Upper lobe of left lung (tissue), 6 donors: ENCODE results near the gene NXF3. TPM values are rescaled to one million over a fixed set of nuclear protein-coding genes. Genes with fewer than 3 reads are reported as not detected.

ENCODE experiments used
- ATAC-seq, 2 donors: fragments of 200-7000 bp; cut with Tn5 transposase; one replicate each; pipeline ENCODE4 v1.9.1; 2022; ENCODE audit warnings: mild to moderate bottlenecking in 2 of 2, moderate library complexity in 2 of 2; ENCODE audit not compliant: low FRiP score in 2 of 2
- DNase-seq, 2 donors: peaks; one replicate each; pipeline ENCODE4 v3.0.0-alpha.2; 2019 to 2020
- H3K27ac ChIP-seq, 4 donors: fragments of 200-600 bp; sonication (generic); one replicate each; pipeline ENCODE4 v1.5.1; 2016 to 2019
- H3K27me3 ChIP-seq, 4 donors: fragments of 200-600 bp; sonication (generic); one replicate each; pipeline ENCODE4 v1.5.1; 2017 to 2019
- H3K36me3 ChIP-seq, 4 donors: fragments of 200-600 bp; sonication (generic); one replicate each; pipeline ENCODE4 v1.5.1; 2016 to 2019
- H3K4me1 ChIP-seq, 4 donors: fragments of 200-600 bp; sonication (generic); one replicate each; pipeline ENCODE4 v1.5.1; 2018 to 2019
- H3K4me3 ChIP-seq, 4 donors: fragments of 200-600 bp; sonication (generic); one replicate each; pipeline ENCODE4 v1.5.1; 2017 to 2019; ENCODE audit warnings: mild to moderate bottlenecking in 2 of 4, moderate library complexity in 1 of 4
- H3K9me3 ChIP-seq, 4 donors: fragments of 200-600 bp; sonication (generic); one replicate each; pipeline ENCODE4 v1.5.1; 2018 to 2019
- CTCF ChIP-seq, 6 experiments: fragments of 450-650 bp in 4 of 6; fragments of 200-600 bp in 2 of 6; sonication (generic) in 2 of 6; IDR thresholded peaks; one replicate each; pipeline ENCODE4 v1.5.1; 2016 to 2019; ENCODE audit warnings: antibody characterized with exemption in 6 of 6
- EP300 ChIP-seq, 4 donors: sonication (generic); formaldehyde crosslinking; IDR thresholded peaks; one replicate each; pipeline ENCODE4 v1.5.1; 2017; ENCODE audit warnings: antibody characterized with exemption in 4 of 4, control low read depth in 2 of 4
- POLR2A ChIP-seq, 4 donors: fragments of 450-650 bp; IDR thresholded peaks; one replicate each; pipeline ENCODE4 v1.5.1; 2016 to 2017; ENCODE audit warnings: antibody characterized with exemption in 4 of 4, mild to moderate bottlenecking in 2 of 4
- POLR2AphosphoS5 ChIP-seq, 2 donors: sonication (generic); formaldehyde crosslinking; IDR thresholded peaks; one replicate each; pipeline ENCODE4 v1.5.1; 2017; ENCODE audit warnings: antibody characterized with exemption in 2 of 2
- WGBS, 2 donors: methylation state at CpG; one replicate each; pipeline ENCODE4 v1.1.5; 2017 to 2018; 5-methylcytosine and 5-hydroxymethylcytosine counted together
- total RNA-seq, 6 donors: library from RNA; depleted of rRNA in 4 of 6; stranded (reverse); fragments of >200 nt in 4 of 6; gene quantifications; one replicate each; pipeline versions ENCODE4 v1.1.0 to v1.2.1, GENCODE V29; 2016 to 2021
- donor health status: DM: no; HTN: no; CAD: no; lungs with moderate emphysema.
- donor health status: DM: no; HTN: yes; CAD: no; lungs with severe emphysema.

The NXF3 gene
- total RNA-seq, 6 donors from 2014 or later: 1.5 to 24.1 (median 6.8) TPM

- Histone ChIP-seq H3K27ac (no peak overlapping the region), H3K9me3 (no peaks in the 10 kb centered on the region), H3K4me3 (no peak overlapping the region), H3K36me3 (no peaks in the 10 kb centered on the region), H3K27me3 (no peaks in the 10 kb centered on the region), H3K4me1 (no peaks in the 10 kb centered on the region)
- WGBS, 2 donors: 80 to 88% methylated on average over 4 of the region's 4 CpGs
- no peak for TF ChIP-seq EP300 (IDR thresholded peaks at IDR 0.05)
- no peak for TF ChIP-seq POLR2AphosphoS5 (IDR thresholded peaks at IDR 0.05)
- no peak for TF ChIP-seq CTCF (IDR thresholded peaks at IDR 0.05)
- TF ChIP-seq POLR2A (IDR thresholded peaks at IDR 0.05): no peak
- DNase-seq: no peak
- ATAC-seq: no peak
These were observed 6.7 kb upstream of the NXF3 start for GRCh38 chrX:103099691-103100090.

GRCh38 chrX:103098488-103098887 is 5.5 kb upstream of the NXF3 start:
- 68 to 80% methylated on average over 2 of the region's 2 CpGs for WGBS, 2 donors
- H3K27ac ChIP-seq: no peak overlapping the region
- TF ChIP-seq POLR2AphosphoS5 (IDR thresholded peaks at IDR 0.05) (no peak), CTCF (IDR thresholded peaks at IDR 0.05) (no peak), POLR2A (IDR thresholded peaks at IDR 0.05) (no peak), EP300 (IDR thresholded peaks at IDR 0.05) (no peak)
- H3K9me3 ChIP-seq: no peaks in the 10 kb centered on the region
- H3K4me1 ChIP-seq: no peaks in the 10 kb centered on the region
- no peak overlapping the region for H3K4me3 ChIP-seq
- H3K27me3 ChIP-seq: no peaks in the 10 kb centered on the region
- ATAC-seq (no peak), DNase-seq (no peak)
- no peaks in the 10 kb centered on the region for H3K36me3 ChIP-seq

DNA sequence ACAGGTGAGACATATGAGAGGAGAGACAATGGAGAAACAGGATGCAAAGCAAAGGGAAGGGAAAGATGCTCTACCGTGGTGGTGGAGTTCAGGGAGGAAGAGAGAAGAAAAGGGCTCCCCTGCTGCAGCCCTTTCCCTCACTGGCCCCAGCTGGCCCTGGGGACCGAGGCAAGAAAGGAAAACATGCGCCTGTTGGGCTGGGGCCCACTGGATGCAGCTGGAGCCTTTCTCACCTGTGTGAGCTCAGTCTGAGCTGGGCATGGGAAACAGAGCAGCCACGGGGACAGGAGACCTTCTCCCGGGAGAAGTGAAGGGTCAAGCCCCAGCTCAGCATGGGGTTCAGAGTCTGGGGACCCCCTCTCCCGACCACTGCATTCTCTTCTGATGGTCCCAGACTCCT is 11.9 kb downstream of the NXF3 start:
- no peak for ATAC-seq
- Histone ChIP-seq H3K27ac (no peak overlapping the region), H3K4me1 (no peaks in the 10 kb centered on the region), H3K4me3 (no peak overlapping the region), H3K36me3 (no peaks in the 10 kb centered on the region), H3K9me3 (no peaks in the 10 kb centered on the region), H3K27me3 (no peaks in the 10 kb centered on the region)
- DNase-seq: no peak
- TF ChIP-seq POLR2A (IDR thresholded peaks at IDR 0.05) (no peak), CTCF (IDR thresholded peaks at IDR 0.05) (no peak), EP300 (IDR thresholded peaks at IDR 0.05) (no peak), POLR2AphosphoS5 (IDR thresholded peaks at IDR 0.05) (no peak)
- WGBS, 2 donors: 72 to 76% methylated on average over 3 to 6 of the region's 6 CpGs

- Histone ChIP-seq H3K4me3 (no peak overlapping the region), H3K27me3 (no peaks in the 10 kb centered on the region), H3K4me1 (no peaks in the 10 kb centered on the region), H3K9me3 (no peaks in the 10 kb centered on the region), H3K27ac (no peak overlapping the region), H3K36me3 (no peaks in the 10 kb centered on the region)
- WGBS, 2 donors: 43 to 45% methylated on average over 5 of the region's 5 CpGs
- ATAC-seq (no peak), DNase-seq (no peak)
- no peak for TF ChIP-seq POLR2A (IDR thresholded peaks at IDR 0.05)
These were observed 19.5 kb downstream of the NXF3 start for GRCh38 chrX:103073467-103073866.

GRCh38 chrX:103066606-103067005 is 26.3 kb downstream of the NXF3 start:
- Histone ChIP-seq H3K9me3 (no peaks in the 10 kb centered on the region), H3K36me3 (no peaks in the 10 kb centered on the region), H3K27ac (no peak overlapping the region), H3K4me1 (peaks cover 0 to 8% (median 0%) of the 10 kb centered on the region in 4 donors), H3K27me3 (no peaks in the 10 kb centered on the region), H3K4me3 (no peak overlapping the region)
- WGBS, 2 donors: 60 to 74% methylated on average over 1 of the region's 1 CpG
- ATAC-seq: no peak
- no peak for DNase-seq
- no peak for TF ChIP-seq CTCF (IDR thresholded peaks at IDR 0.05)
- no peak for TF ChIP-seq POLR2A (IDR thresholded peaks at IDR 0.05)
- no peak for TF ChIP-seq EP300 (IDR thresholded peaks at IDR 0.05)
- no peak for TF ChIP-seq POLR2AphosphoS5 (IDR thresholded peaks at IDR 0.05)
